ENCODE data around the gene SGTA. TPM values are rescaled to one million over a fixed set of nuclear protein-coding genes. Genes with fewer than 3 reads are reported as not detected.

Gene SGTA
- total RNA-seq, 2 donors from 2014 or later, result 73.9 to 81.5 TPM

GRCh38 chr19:2762783-2763496 lies 20.1 kb downstream of the SGTA start:
- Histone ChIP-seq H3K36me3 (ENCODE audit: control insufficient read depth, insufficient read depth, low read length) (peaks cover 54% of the 10 kb centered on the region), H3K4me3 (ENCODE audit: low read length) (no peak overlapping the region), H3K9me3 (ENCODE audit: control insufficient read depth, low read length) (no peaks in the 10 kb centered on the region), H3K27ac (ENCODE audit: low read depth, low read length) (no peak overlapping the region), H3K27me3 (ENCODE audit: control insufficient read depth, insufficient read depth, low read length, poor library complexity, severe bottlenecking) (no peaks in the 10 kb centered on the region), H3K9ac (ENCODE audit: extremely low read depth, low read length, poor library complexity, severe bottlenecking) (no peak overlapping the region), H3K4me1 (ENCODE audit: control insufficient read depth, insufficient read depth, low read length) (no peaks in the 10 kb centered on the region)
- no peak for DNase-seq
- H3K4me3 Mint-ChIP-seq, result no peak overlapping the region
- peaks cover 51% of the 10 kb centered on the region for H3K36me3 Mint-ChIP-seq (ENCODE audit: low read depth)
- no peak overlapping the region for H3K27ac Mint-ChIP-seq
- WGBS, 2 experiments (ENCODE audit: insufficient coverage in 1 of 2, insufficient read length in 1 of 2), result 93 to 99% methylated on average over 12 to 23 of the region's 23 CpGs
- no peaks in the 10 kb centered on the region for H3K27me3 Mint-ChIP-seq (ENCODE audit: insufficient read depth)
- H3K9me3 Mint-ChIP-seq, result no peaks in the 10 kb centered on the region
- no peaks in the 10 kb centered on the region for H3K4me1 Mint-ChIP-seq
- TF ChIP-seq, protein P1, sequence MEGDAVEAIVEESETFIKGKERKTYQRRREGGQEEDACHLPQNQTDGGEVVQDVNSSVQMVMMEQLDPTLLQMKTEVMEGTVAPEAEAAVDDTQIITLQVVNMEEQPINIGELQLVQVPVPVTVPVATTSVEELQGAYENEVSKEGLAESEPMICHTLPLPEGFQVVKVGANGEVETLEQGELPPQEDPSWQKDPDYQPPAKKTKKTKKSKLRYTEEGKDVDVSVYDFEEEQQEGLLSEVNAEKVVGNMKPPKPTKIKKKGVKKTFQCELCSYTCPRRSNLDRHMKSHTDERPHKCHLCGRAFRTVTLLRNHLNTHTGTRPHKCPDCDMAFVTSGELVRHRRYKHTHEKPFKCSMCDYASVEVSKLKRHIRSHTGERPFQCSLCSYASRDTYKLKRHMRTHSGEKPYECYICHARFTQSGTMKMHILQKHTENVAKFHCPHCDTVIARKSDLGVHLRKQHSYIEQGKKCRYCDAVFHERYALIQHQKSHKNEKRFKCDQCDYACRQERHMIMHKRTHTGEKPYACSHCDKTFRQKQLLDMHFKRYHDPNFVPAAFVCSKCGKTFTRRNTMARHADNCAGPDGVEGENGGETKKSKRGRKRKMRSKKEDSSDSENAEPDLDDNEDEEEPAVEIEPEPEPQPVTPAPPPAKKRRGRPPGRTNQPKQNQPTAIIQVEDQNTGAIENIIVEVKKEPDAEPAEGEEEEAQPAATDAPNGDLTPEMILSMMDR (conservative IDR thresholded peaks at IDR 0.05), result no peak

DNA sequence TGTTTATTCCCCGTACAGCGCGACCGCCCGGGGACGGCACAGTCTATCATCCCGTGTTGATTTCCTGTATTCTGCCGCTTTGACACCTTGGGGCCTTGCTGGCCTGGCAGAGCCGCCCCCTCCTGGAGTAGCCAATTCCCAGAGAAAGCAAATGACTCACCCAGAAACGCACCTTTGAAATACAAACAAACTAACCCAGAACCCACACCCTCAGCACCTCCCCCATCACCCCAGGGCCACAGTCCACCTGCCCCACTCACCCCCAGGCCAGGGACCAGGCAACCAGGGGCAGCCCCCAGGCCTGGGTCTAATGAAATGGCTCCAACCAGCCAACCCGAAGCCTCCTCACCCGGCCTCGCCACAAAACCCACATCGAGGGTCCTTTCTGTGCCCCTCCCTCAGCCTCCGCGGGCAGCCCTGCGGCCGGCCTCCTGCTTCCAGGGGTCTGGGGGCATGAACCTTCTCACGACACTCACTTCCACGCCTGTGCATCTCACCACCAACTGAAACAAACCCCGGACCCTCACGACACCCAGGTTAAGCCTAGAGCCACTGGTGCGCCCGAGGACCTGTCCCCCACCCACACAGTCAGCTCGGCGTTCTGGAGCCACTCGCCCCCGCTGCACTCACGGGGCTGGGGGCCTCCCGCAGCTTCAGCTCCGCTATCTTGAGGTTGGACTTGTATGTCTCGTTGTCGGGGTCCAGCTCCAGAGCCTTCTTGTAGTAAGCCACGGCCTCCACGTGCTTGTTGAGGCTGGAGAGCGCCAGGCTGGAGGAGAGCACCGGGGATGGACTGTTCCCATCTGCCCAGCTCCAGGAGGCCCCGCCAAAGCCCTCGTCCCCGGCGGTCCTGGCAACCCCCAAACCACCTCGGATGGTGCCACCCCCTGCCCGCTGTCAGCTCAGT lies 20.9 kb downstream of the SGTA start:
- Histone ChIP-seq H3K9me3 (ENCODE audit: control insufficient read depth, low read length) (no peaks in the 10 kb centered on the region), H3K4me1 (ENCODE audit: control insufficient read depth, insufficient read depth, low read length) (no peaks in the 10 kb centered on the region), H3K27me3 (ENCODE audit: control insufficient read depth, insufficient read depth, low read length, poor library complexity, severe bottlenecking) (no peaks in the 10 kb centered on the region), H3K9ac (ENCODE audit: extremely low read depth, low read length, poor library complexity, severe bottlenecking) (no peak overlapping the region), H3K36me3 (ENCODE audit: control insufficient read depth, insufficient read depth, low read length) (peaks cover 56% of the 10 kb centered on the region), H3K27ac (ENCODE audit: low read depth, low read length) (no peak overlapping the region), H3K4me3 (ENCODE audit: low read length) (no peak overlapping the region)
- no peak for DNase-seq
- 93 to 96% methylated on average over 34 to 43 of the region's 43 CpGs for WGBS, 2 experiments (ENCODE audit: insufficient coverage in 1 of 2, insufficient read length in 1 of 2)
- Mint-ChIP-seq H3K27me3 (ENCODE audit: insufficient read depth) (no peaks in the 10 kb centered on the region), H3K36me3 (ENCODE audit: low read depth) (peaks cover 57% of the 10 kb centered on the region), H3K4me1 (no peaks in the 10 kb centered on the region), H3K27ac (no peak overlapping the region), H3K9me3 (no peaks in the 10 kb centered on the region), H3K4me3 (no peak overlapping the region)
- TF ChIP-seq, protein P1 (conservative IDR thresholded peaks at IDR 0.05), result no peak

DNA sequence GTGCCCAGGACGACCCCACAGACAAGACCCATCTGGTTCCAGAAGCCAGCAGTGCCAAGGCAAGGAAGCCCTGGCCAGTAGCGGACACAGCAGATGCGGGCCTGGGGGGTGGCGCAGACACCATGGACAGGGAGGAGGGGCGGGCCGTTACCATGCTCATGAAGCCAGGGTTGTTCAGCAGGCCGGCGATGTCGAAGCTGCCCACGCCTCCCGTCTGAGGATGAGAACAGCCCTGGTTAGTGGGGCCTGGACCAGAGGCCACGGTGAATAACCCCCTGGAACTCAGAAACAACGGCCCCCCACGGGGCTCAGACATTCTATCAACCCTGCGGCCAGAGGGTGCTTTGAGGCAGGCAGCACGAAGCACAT lies 21.8 kb downstream of the SGTA start:
- WGBS, 2 experiments (ENCODE audit: insufficient coverage in 1 of 2, insufficient read length in 1 of 2), result 93 to 94% methylated on average over 7 to 16 of the region's 16 CpGs
- Mint-ChIP-seq H3K27ac (no peak overlapping the region), H3K4me1 (no peaks in the 10 kb centered on the region), H3K9me3 (no peaks in the 10 kb centered on the region), H3K36me3 (ENCODE audit: low read depth) (peaks cover 56% of the 10 kb centered on the region), H3K4me3 (no peak overlapping the region), H3K27me3 (ENCODE audit: insufficient read depth) (no peaks in the 10 kb centered on the region)
- Histone ChIP-seq H3K4me3 (ENCODE audit: low read length) (no peak overlapping the region), H3K9me3 (ENCODE audit: control insufficient read depth, low read length) (no peaks in the 10 kb centered on the region), H3K27ac (ENCODE audit: low read depth, low read length) (no peak overlapping the region), H3K27me3 (ENCODE audit: control insufficient read depth, insufficient read depth, low read length, poor library complexity, severe bottlenecking) (no peaks in the 10 kb centered on the region), H3K4me1 (ENCODE audit: control insufficient read depth, insufficient read depth, low read length) (no peaks in the 10 kb centered on the region), H3K9ac (ENCODE audit: extremely low read depth, low read length, poor library complexity, severe bottlenecking) (no peak overlapping the region), H3K36me3 (ENCODE audit: control insufficient read depth, insufficient read depth, low read length) (peaks cover 61% of the 10 kb centered on the region)
- DNase-seq, result no peak
- TF ChIP-seq, protein P1 (conservative IDR thresholded peaks at IDR 0.05), result no peak
